OCI-LY1 (cell line): ENCODE data around the gene PPP2R2B.

Experiments
- H2AFZ ChIP-seq: fragments of 200-600 bp; sonication (generic), shearing (Covaris generic); 2 replicates; pipeline ENCODE4 v1.6.0; 2014; ENCODE audit warnings: antibody characterized with exemption, mild to moderate bottlenecking, low read length
- H3F3A ChIP-seq: fragments of 200-600 bp; sonication (generic), shearing (Covaris generic); 2 replicates; pipeline ENCODE4 v1.6.0; 2014; ENCODE audit warnings: mild to moderate bottlenecking, antibody characterized with exemption, low read length, moderate library complexity; ENCODE audit not compliant: insufficient read depth
- H3K27ac ChIP-seq: fragments of 200-600 bp; sonication (generic); 2 replicates; pipeline ENCODE4 v1.5.1; 2014; ENCODE audit warnings: low read length, mixed run types, mild to moderate bottlenecking, low read depth; ENCODE audit not compliant: poor library complexity, severe bottlenecking
- H3K27me3 ChIP-seq: fragments of 200-600 bp; sonication (generic); 2 replicates; pipeline ENCODE4 v1.6.0; 2014; ENCODE audit warnings: antibody characterized with exemption, mild to moderate bottlenecking, low read length, moderate library complexity; ENCODE audit not compliant: insufficient read depth
- H3K36me3 ChIP-seq: fragments of 200-600 bp; sonication (generic); 2 replicates; pipeline ENCODE4 v1.6.1; 2014; ENCODE audit warnings: mild to moderate bottlenecking, antibody characterized with exemption, low read length, moderate library complexity, mixed read lengths; ENCODE audit not compliant: insufficient read depth
- H3K4me1 ChIP-seq: fragments of 200-600 bp; sonication (generic); 2 replicates; pipeline ENCODE4 v1.5.1; 2014; ENCODE audit warnings: mild to moderate bottlenecking, low read length, moderate library complexity; ENCODE audit not compliant: insufficient read depth, severe bottlenecking
- H3K4me2 ChIP-seq: fragments of 200-600 bp; sonication (generic), shearing (Covaris generic); 2 replicates; pipeline ENCODE4 v1.6.1; 2014; ENCODE audit warnings: low read length
- H3K4me3 ChIP-seq: fragments of 200-600 bp; sonication (generic); 2 replicates; pipeline ENCODE4 v1.5.1; 2014; ENCODE audit warnings: low read length, low read depth, mild to moderate bottlenecking, mixed read lengths; ENCODE audit not compliant: poor library complexity, severe bottlenecking
- H3K79me2 ChIP-seq: fragments of 200-600 bp; shearing (Covaris generic); 2 replicates; pipeline ENCODE4 v1.6.1; 2016; ENCODE audit warnings: mixed run types, low read length, mixed read lengths; ENCODE audit not compliant: insufficient read depth
- H3K9ac ChIP-seq: fragments of 200-600 bp; sonication (generic), shearing (Covaris generic); 2 replicates; pipeline ENCODE4 v1.6.1; 2014; ENCODE audit warnings: mild to moderate bottlenecking, low read length, mixed read lengths
- H3K9me2 ChIP-seq: fragments of 200-600 bp; sonication (generic), shearing (Covaris generic); 2 replicates; pipeline ENCODE4 v1.6.1; 2014; ENCODE audit warnings: low read depth, mild to moderate bottlenecking, low read length, mixed read lengths
- H3K9me3 ChIP-seq: fragments of 200-600 bp; shearing (Covaris generic); 2 replicates; pipeline ENCODE4 v1.6.1; 2014; ENCODE audit warnings: low read length, mixed read lengths
- H4K20me1 ChIP-seq: fragments of 200-600 bp; sonication (generic), shearing (Covaris generic); 2 replicates; pipeline ENCODE4 v1.6.0; 2016; ENCODE audit warnings: mild to moderate bottlenecking, low read length; ENCODE audit not compliant: insufficient read depth
- EZH2 ChIP-seq: fragments of 200-600 bp; sonication (generic), shearing (Covaris generic); IDR thresholded peaks from 2 replicates; pipeline ENCODE4 v1.8.0; 2017; ENCODE audit warnings: borderline replicate concordance, mixed run types, mild to moderate bottlenecking, antibody characterized with exemption, low read length, moderate library complexity, mixed read lengths
- TF ChIP-seq, protein P1 (sequence below): fragments of 200-600 bp; sonication (generic), shearing (Covaris generic); IDR thresholded peaks from 2 replicates; pipeline ENCODE4 v1.5.1; 2017; ENCODE audit warnings: mild to moderate bottlenecking, antibody characterized with exemption, low read length, moderate library complexity, mixed read lengths

Gene PPP2R2B

DNA sequence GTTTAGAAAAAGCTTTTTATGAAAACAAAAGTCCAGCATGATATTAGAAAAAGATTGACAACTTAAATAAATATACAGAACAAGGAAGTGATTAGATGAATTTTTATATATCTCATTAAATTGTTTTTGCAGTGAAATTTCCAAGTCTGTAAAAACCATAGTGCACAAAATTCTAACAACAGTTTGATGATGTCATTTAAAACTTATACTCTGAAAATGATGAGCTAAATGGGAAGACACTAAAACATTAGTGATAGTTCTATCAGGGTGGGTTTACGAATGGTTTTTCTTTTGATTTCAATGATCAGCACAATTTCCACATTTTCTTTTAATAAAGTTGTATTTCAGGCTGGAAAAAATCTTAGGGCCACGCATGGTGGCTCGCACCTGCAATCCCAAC is 236.1 kb downstream of the PPP2R2B start:
- H3K9ac ChIP-seq: no peak overlapping the region
- H3K4me2 ChIP-seq: no peak overlapping the region
- no peaks in the 10 kb centered on the region for H3K27me3 ChIP-seq
- no peaks in the 10 kb centered on the region for H4K20me1 ChIP-seq
- no peaks in the 10 kb centered on the region for H3K9me3 ChIP-seq
- H3K79me2 ChIP-seq: no peaks in the 10 kb centered on the region
- no peaks in the 10 kb centered on the region for H3K36me3 ChIP-seq
- H3K4me1 ChIP-seq: no peaks in the 10 kb centered on the region
- no peaks in the 10 kb centered on the region for H3K9me2 ChIP-seq
- TF ChIP-seq EZH2: no peak
- TF ChIP-seq, protein P1, sequence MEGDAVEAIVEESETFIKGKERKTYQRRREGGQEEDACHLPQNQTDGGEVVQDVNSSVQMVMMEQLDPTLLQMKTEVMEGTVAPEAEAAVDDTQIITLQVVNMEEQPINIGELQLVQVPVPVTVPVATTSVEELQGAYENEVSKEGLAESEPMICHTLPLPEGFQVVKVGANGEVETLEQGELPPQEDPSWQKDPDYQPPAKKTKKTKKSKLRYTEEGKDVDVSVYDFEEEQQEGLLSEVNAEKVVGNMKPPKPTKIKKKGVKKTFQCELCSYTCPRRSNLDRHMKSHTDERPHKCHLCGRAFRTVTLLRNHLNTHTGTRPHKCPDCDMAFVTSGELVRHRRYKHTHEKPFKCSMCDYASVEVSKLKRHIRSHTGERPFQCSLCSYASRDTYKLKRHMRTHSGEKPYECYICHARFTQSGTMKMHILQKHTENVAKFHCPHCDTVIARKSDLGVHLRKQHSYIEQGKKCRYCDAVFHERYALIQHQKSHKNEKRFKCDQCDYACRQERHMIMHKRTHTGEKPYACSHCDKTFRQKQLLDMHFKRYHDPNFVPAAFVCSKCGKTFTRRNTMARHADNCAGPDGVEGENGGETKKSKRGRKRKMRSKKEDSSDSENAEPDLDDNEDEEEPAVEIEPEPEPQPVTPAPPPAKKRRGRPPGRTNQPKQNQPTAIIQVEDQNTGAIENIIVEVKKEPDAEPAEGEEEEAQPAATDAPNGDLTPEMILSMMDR: no peak
- no peaks in the 10 kb centered on the region for H3F3A ChIP-seq
- no peak overlapping the region for H3K4me3 ChIP-seq
- no peak overlapping the region for H2AFZ ChIP-seq
- H3K27ac ChIP-seq: no peak overlapping the region

DNA sequence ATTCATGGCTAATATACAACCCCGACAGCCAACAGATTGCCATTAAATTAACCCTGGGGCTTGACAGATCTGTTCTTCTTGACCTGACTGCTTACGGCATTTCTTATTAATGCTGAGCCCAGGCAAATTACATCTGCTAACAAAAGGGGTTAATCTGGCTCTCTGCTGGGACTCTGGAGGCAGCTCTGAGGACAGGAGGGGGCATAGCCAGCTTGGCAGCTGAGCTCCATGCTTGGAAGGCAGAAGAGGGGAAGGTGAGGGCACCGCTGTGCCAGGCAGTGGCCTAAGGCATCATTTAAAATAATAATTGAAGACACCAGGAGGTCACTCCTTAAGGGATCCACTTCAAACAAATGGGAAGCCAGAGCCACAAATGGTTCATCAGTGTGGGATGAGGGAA is 236.6 kb downstream of the PPP2R2B start:
- Histone ChIP-seq H3K9me3 (no peaks in the 10 kb centered on the region), H2AFZ (no peak overlapping the region), H3K4me1 (no peaks in the 10 kb centered on the region), H3K27ac (no peak overlapping the region), H3K4me2 (no peak overlapping the region), H4K20me1 (no peaks in the 10 kb centered on the region), H3F3A (no peaks in the 10 kb centered on the region), H3K36me3 (no peaks in the 10 kb centered on the region), H3K9me2 (no peaks in the 10 kb centered on the region), H3K79me2 (no peaks in the 10 kb centered on the region), H3K9ac (no peak overlapping the region), H3K4me3 (no peak overlapping the region), H3K27me3 (no peaks in the 10 kb centered on the region)
- TF ChIP-seq, protein P1: no peak
- no peak for TF ChIP-seq EZH2

DNA sequence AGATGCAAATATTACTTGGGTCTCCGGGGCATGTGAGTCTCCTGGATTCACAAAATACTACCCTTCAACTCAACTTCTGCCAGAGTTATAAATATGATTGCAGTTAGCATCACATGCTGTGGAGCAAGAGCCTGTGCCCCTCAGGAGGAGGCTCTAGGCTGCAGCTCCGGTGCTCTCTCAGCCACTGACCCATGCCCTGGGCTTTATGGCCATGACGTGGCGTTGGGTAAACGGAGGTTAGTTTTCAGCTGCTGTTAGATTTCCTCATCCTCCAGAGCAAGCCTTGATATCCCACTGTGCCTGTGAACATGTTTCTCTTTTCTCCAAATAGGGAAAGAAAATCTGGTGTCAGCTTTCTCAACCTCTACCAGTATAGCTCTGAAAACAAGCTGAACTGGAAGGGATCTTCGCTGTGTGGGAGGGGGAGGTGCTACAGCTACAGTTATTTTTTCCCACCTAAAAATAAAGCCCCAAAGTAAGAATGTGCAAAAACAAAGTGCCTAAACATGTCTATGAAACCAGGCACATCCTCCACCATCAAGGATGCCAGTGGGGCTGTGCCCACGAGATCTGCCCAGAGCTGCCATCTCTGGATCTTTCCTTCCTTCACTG is 238.2 kb downstream of the PPP2R2B start:
- TF ChIP-seq, protein P1: no peak
- TF ChIP-seq EZH2: no peak
- no peaks in the 10 kb centered on the region for H3K27me3 ChIP-seq

More for the DNA sequence above, 238.2 kb downstream of the PPP2R2B start:
- Histone ChIP-seq H3K4me1 (no peaks in the 10 kb centered on the region), H3K4me3 (no peak overlapping the region), H3K9ac (no peak overlapping the region), H3K9me3 (no peaks in the 10 kb centered on the region), H3K4me2 (no peak overlapping the region), H4K20me1 (no peaks in the 10 kb centered on the region), H3K27ac (no peak overlapping the region), H3F3A (no peaks in the 10 kb centered on the region), H3K79me2 (no peaks in the 10 kb centered on the region), H2AFZ (no peak overlapping the region), H3K36me3 (no peaks in the 10 kb centered on the region), H3K9me2 (no peaks in the 10 kb centered on the region)
